ENCODE measurements around the gene CCDC33. TPM values are rescaled to one million over a fixed set of nuclear protein-coding genes. Genes with fewer than 3 reads are reported as not detected.

Gene CCDC33
- total and polyA plus RNA-seq, 10 donors = 0.08 TPM; not detected in 9

DNA sequence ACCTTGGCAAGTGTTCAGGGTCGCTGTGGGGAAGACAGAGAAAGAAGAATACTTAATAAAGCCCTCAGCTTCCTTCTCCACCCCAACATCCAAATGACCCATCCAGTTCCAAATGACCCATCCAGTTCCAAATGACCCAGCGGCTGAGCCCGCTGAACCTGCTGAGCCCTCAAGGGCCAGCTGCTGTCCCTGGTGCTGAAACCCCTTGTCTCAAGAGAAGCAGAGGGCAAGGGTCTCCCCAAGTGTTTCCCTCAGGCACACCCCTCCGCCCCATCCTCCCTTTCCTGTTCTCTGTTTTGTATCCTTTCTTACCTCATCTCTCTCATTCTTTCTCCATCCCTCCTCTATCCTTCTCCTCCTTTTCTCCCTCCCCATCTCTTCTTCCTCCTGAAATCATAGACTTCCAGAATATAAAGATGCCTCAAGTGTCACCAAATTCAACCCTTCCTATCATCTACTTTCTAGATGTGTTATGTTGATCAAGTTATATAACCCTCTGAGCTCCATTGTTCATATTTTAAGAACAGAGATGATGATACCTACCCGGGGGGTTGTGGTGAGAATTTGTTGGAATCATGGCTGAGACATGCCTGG, 29.0 kb downstream of the CCDC33 start:
- intact Hi-C loops (cut with DNase I; ENCODE audit: low total_unique reads) = no loop called here
- DNase-seq = no peak
- H3K36me3 ChIP-seq = no peaks in the 10 kb centered on the region
- H3K27me3 ChIP-seq (replicated peaks in 1 of 7) = peaks cover 0 to 81% (median 0%) of the 10 kb centered on the region in 7 donors
- H3K4me3 ChIP-seq = no peak overlapping the region
- WGBS, 5 donors = 30 to 45% (median 33%) methylated on average over 5 of the region's 5 CpGs
- TF ChIP-seq, protein P1, sequence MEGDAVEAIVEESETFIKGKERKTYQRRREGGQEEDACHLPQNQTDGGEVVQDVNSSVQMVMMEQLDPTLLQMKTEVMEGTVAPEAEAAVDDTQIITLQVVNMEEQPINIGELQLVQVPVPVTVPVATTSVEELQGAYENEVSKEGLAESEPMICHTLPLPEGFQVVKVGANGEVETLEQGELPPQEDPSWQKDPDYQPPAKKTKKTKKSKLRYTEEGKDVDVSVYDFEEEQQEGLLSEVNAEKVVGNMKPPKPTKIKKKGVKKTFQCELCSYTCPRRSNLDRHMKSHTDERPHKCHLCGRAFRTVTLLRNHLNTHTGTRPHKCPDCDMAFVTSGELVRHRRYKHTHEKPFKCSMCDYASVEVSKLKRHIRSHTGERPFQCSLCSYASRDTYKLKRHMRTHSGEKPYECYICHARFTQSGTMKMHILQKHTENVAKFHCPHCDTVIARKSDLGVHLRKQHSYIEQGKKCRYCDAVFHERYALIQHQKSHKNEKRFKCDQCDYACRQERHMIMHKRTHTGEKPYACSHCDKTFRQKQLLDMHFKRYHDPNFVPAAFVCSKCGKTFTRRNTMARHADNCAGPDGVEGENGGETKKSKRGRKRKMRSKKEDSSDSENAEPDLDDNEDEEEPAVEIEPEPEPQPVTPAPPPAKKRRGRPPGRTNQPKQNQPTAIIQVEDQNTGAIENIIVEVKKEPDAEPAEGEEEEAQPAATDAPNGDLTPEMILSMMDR (IDR thresholded peaks at IDR 0.05 in 8 of 11, conservative IDR thresholded peaks at IDR 0.05 in 3 of 11) = no peak
- no peak for TF ChIP-seq POLR2AphosphoS5 (IDR thresholded peaks at IDR 0.05)
- no peak for TF ChIP-seq POLR2A (IDR thresholded peaks at IDR 0.05)
- H3K27ac ChIP-seq = no peak overlapping the region
- H3K4me1 ChIP-seq = no peaks in the 10 kb centered on the region
- no peaks in the 10 kb centered on the region for H3K9me3 ChIP-seq

DNA sequence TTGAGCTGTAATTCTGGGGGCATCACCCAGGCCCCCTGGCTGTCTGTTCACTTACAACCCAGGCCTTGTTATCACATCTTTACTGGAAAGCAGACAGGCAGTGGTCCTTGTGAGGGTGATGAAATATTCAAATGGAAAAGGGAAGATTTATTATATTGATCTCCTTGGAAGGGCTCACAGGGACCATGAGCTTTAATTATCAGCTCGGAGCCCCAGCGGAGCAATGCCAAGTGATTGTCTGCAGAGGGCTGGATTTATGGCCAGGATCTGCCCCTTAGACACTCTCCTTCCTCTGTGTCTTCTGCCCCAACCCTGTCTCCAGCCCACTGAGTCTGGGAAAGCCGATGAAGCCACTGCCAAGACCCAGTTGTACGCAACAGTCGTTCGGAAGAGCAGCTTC, 31.9 kb downstream of the CCDC33 start:
- DNase-seq = no peak
- peaks cover 0 to 79% (median 0%) of the 10 kb centered on the region in 7 donors for H3K27me3 ChIP-seq (replicated peaks in 1 of 7)
- H3K4me1 ChIP-seq = no peaks in the 10 kb centered on the region
- H3K27ac ChIP-seq = no peak overlapping the region
- no peak overlapping the region for H3K4me3 ChIP-seq
- no peaks in the 10 kb centered on the region for H3K36me3 ChIP-seq
- TF ChIP-seq POLR2A (IDR thresholded peaks at IDR 0.05) = no peak
- TF ChIP-seq, protein P1 (IDR thresholded peaks at IDR 0.05 in 8 of 11, conservative IDR thresholded peaks at IDR 0.05 in 3 of 11) = no peak
- TF ChIP-seq POLR2AphosphoS5 (IDR thresholded peaks at IDR 0.05) = no peak
- intact Hi-C loops (cut with DNase I; ENCODE audit: low total_unique reads) = no loop called here
- H3K9me3 ChIP-seq = no peaks in the 10 kb centered on the region
- WGBS, 5 donors = 61 to 81% (median 79%) methylated on average over 6 of the region's 6 CpGs

DNA sequence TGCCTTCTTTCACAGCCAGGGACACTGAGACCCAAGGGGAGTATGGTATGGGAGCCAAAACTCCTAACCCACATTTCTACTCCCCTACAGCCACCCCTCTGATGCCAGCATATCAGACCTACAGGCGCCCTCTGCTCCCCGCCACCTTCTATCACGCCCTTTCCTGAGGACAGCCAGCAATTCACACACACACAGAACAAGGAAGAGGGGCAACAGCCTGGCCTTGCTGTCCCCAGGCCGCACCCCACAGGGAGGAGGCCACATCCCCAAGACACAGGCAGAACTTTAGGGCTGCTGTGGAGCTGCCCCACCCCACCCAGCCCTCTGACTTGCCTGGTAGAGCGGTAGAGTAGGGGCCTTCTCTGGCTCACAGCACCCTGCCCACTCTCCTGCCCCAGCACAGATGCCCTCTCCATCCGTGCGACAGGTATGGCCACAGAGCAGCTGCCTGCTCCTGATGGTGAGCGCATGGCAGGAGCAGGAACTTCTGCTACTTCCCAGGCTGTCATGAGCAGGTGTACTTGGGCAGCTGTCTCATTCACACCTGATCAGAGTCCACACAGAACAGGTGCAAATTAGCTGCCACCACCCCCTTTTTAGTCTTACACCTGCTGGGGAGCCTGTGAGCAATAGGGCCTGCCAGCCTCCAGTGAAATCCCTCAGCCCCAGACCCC, 33.4 kb downstream of the CCDC33 start:
- Histone ChIP-seq H3K9me3 (no peaks in the 10 kb centered on the region), H3K27ac (no peak overlapping the region), H3K36me3 (no peaks in the 10 kb centered on the region), H3K27me3 (replicated peaks in 1 of 7) (peaks cover 0 to 77% (median 0%) of the 10 kb centered on the region in 7 donors), H3K4me1 (no peaks in the 10 kb centered on the region), H3K4me3 (no peak overlapping the region)
- intact Hi-C loops (cut with DNase I; ENCODE audit: low total_unique reads) = no loop called here
- 80 to 91% (median 89%) methylated on average over 4 to 8 of the region's 8 CpGs for WGBS, 5 donors
- TF ChIP-seq, protein P1 (IDR thresholded peaks at IDR 0.05 in 8 of 11, conservative IDR thresholded peaks at IDR 0.05 in 3 of 11) = no peak
- no peak for TF ChIP-seq POLR2A (IDR thresholded peaks at IDR 0.05)
- no peak for TF ChIP-seq POLR2AphosphoS5 (IDR thresholded peaks at IDR 0.05)
- DNase-seq = no peak

DNA sequence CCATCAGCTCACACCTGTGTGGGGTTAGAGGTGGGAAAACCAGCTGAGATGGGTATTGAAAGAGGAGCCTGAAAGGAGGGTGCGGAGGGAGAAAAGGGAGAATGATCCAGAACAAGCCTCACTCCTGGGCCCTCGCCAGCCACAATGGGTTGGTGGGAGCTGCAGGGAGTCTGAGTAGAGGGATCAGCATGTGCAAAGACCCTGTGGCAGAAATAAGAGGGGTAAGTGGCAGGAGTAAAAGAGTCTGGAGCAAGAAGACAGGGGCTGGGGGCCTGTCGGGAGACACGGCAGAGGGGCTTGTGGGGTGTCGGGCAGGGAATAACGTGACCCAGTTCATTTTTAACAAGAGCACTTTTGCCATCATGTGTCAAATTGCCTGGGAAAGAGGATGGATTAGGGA, 34.0 kb downstream of the CCDC33 start:
- Histone ChIP-seq H3K4me3 (no peak overlapping the region), H3K9me3 (no peaks in the 10 kb centered on the region), H3K36me3 (no peaks in the 10 kb centered on the region), H3K27me3 (replicated peaks in 1 of 7) (peaks cover 0 to 71% (median 0%) of the 10 kb centered on the region in 7 donors), H3K27ac (no peak overlapping the region), H3K4me1 (no peaks in the 10 kb centered on the region)
- intact Hi-C loops (cut with DNase I; ENCODE audit: low total_unique reads) = no loop called here
- 83 to 91% (median 87%) methylated on average over 6 of the region's 6 CpGs for WGBS, 5 donors
- DNase-seq = no peak
- TF ChIP-seq POLR2AphosphoS5 (IDR thresholded peaks at IDR 0.05) = no peak
- TF ChIP-seq, protein P1 (IDR thresholded peaks at IDR 0.05 in 8 of 11, conservative IDR thresholded peaks at IDR 0.05 in 3 of 11) = no peak
- TF ChIP-seq POLR2A (IDR thresholded peaks at IDR 0.05) = no peak

Data from spleen (tissue), 11 donors.